HG03354 (cell line): ENCODE results near the gene CHRNA9.
"Not testable (repeated sequence)": the region's sequence is repeated elsewhere in the genome, so short reads cannot be mapped to it uniquely, and the experiment has no call there.

Source experiments
- ATAC-seq: cut with Tn5 transposase; IDR thresholded peaks from one replicate; pipeline ENCODE4 v1.9.1; 2021; ENCODE audit warnings: mild to moderate bottlenecking; ENCODE audit not compliant: unreplicated experiment, poor library complexity, severe bottlenecking

Gene CHRNA9

GRCh38 chr4:40375095-40375494 is 40.0 kb downstream of the CHRNA9 start:
- ATAC-seq: no peak

- ATAC-seq: no peak
These were observed 40.5 kb downstream of the CHRNA9 start for GRCh38 chr4:40375620-40376019.

GRCh38 chr4:40377512-40378365 is 42.6 kb downstream of the CHRNA9 start:
- ATAC-seq: peak; percentile 57

- no peak for ATAC-seq
These were observed 43.5 kb downstream of the CHRNA9 start for GRCh38 chr4:40378619-40379018.

- no peak for ATAC-seq
These were observed 44.1 kb downstream of the CHRNA9 start for GRCh38 chr4:40379248-40379647.

GRCh38 chr4:40380647-40381046 is 45.5 kb downstream of the CHRNA9 start:
- no peak for ATAC-seq

GRCh38 chr4:40388239-40388638 is 53.1 kb downstream of the CHRNA9 start:
- ATAC-seq: no peak

GRCh38 chr4:40389986-40390385 is 54.9 kb downstream of the CHRNA9 start:
- ATAC-seq: no peak

GRCh38 chr4:40392241-40392640 is 57.1 kb downstream of the CHRNA9 start:
- not testable (repeated sequence) for ATAC-seq

GRCh38 chr4:40394236-40394635 is 59.1 kb downstream of the CHRNA9 start:
- ATAC-seq: no peak

GRCh38 chr4:40395166-40395900 is 60.2 kb downstream of the CHRNA9 start:
- ATAC-seq: no peak

- no peak for ATAC-seq
These were observed 61.0 kb downstream of the CHRNA9 start for GRCh38 chr4:40395908-40396793.

- no peak for ATAC-seq
These were observed 64.4 kb downstream of the CHRNA9 start for GRCh38 chr4:40399578-40399977.

- no peak for ATAC-seq
These were observed 66.0 kb downstream of the CHRNA9 start for GRCh38 chr4:40401096-40401495.

GRCh38 chr4:40401631-40402030 is 66.5 kb downstream of the CHRNA9 start:
- ATAC-seq: no peak

- no peak for ATAC-seq
These were observed 67.4 kb downstream of the CHRNA9 start for GRCh38 chr4:40402556-40402955.

- ATAC-seq: no peak
These were observed 67.9 kb downstream of the CHRNA9 start for GRCh38 chr4:40403081-40403480.
